DND-41 (cell line): ENCODE results near the gene SEC31A.

Experiments
- CTCF ChIP-seq: IDR thresholded peaks from 2 replicates; pipeline ENCODE4 v1.5.1; 2012; ENCODE audit warnings: borderline replicate concordance, low read length, moderate library complexity, mild to moderate bottlenecking; ENCODE audit not compliant: poor library complexity, severe bottlenecking; ENCODE audit errors: extremely low read depth
- EZH2 ChIP-seq: IDR thresholded peaks from 3 replicates; pipeline ENCODE4 v1.6.1; 2012; ENCODE audit warnings: borderline replicate concordance, low read depth, mild to moderate bottlenecking, moderate library complexity, low read length, inconsistent platforms; ENCODE audit not compliant: severe bottlenecking

GRCh38 chr4:82786828-82787227 is 104.1 kb downstream of the SEC31A start:
- TF ChIP-seq CTCF (no peak), EZH2 (no peak)
